SKM-1 treated with dmso at 0.1 percent for 144 hours (cell line): ENCODE data around the gene DCBLD2.

ENCODE experiments used
- DNase-seq: peaks from one replicate; lab custom pipeline; 2025; ENCODE audit not compliant: unreplicated experiment; lab: John Stamatoyannopoulos, UW

DCBLD2 gene

GRCh38 chr3:98770261-98771039 is 131.0 kb downstream of the DCBLD2 start:
- no peak for DNase-seq

GRCh38 chr3:98769448-98769847 is 132.0 kb downstream of the DCBLD2 start:
- DNase-seq: no peak

GRCh38 chr3:98768961-98769360 is 132.5 kb downstream of the DCBLD2 start:
- no peak for DNase-seq

- DNase-seq: no peak
Measured at GRCh38 chr3:98766924-98767323, 134.6 kb downstream of the DCBLD2 start.

- DNase-seq: no peak
Measured at GRCh38 chr3:98765721-98766120, 135.8 kb downstream of the DCBLD2 start.

- DNase-seq: peak; percentile 83
Measured at GRCh38 chr3:98764472-98764884, 137.0 kb downstream of the DCBLD2 start.

- no peak for DNase-seq
Measured at GRCh38 chr3:98763819-98764418, 137.6 kb downstream of the DCBLD2 start.

GRCh38 chr3:98763076-98763475 is 138.4 kb downstream of the DCBLD2 start, which contains the start of gene ST3GAL6:
TSS of gene ST3GAL6 (plus strand) at chr3:98763340. CDS start at chr3:98768441, 5,101 bp downstream.
- DNase-seq: peak; percentile 93

GRCh38 chr3:98761643-98762229 is 139.8 kb downstream of the DCBLD2 start:
- DNase-seq: peak; percentile 91

- no peak for DNase-seq
Measured at GRCh38 chr3:98759629-98760028, 141.9 kb downstream of the DCBLD2 start.

GRCh38 chr3:98755601-98756000 is 145.9 kb downstream of the DCBLD2 start:
- no peak for DNase-seq

- DNase-seq: no peak
Measured at GRCh38 chr3:98754483-98754882, 147.0 kb downstream of the DCBLD2 start.

- no peak for DNase-seq
Measured at GRCh38 chr3:98750276-98750919, 151.1 kb downstream of the DCBLD2 start.

GRCh38 chr3:98746882-98747281 is 154.6 kb downstream of the DCBLD2 start:
- no peak for DNase-seq

- no peak for DNase-seq
Measured at GRCh38 chr3:98746122-98746521, 155.4 kb downstream of the DCBLD2 start.
